ENCODE data around the gene NFKBIE. TPM values are rescaled to one million over a fixed set of nuclear protein-coding genes. Genes with fewer than 3 reads are reported as not detected.

The NFKBIE gene
- total and polyA plus RNA-seq, 9 of the 15 experiments (the other 6 are each of a cell fraction or from before 2014, with no cell fraction given): 2.1 to 16.4 (median 11.7) TPM

- TF ChIP-seq TAF15 (IDR thresholded peaks at IDR 0.05; ENCODE audit: low read depth, low read length) (no peak), NCOR1 (IDR thresholded peaks at IDR 0.05) (no peak), ZNF398 (CRISPR knock-in tag; IDR thresholded peaks at IDR 0.05) (no peak), ZNF766 (CRISPR knock-in tag; conservative IDR thresholded peaks at IDR 0.05) (no peak), FUS (optimal IDR thresholded peaks at IDR 0.05; ENCODE audit: low read depth, low read length) (no peak), SRSF3 (IDR thresholded peaks at IDR 0.05; ENCODE audit: insufficient read depth, low read length) (no peak), EWSR1 (IDR thresholded peaks at IDR 0.05; ENCODE audit: borderline replicate concordance, low read depth, partially characterized antibody) (no peak)
Measured at GRCh38 chr6:44228031-44228430, 37.3 kb downstream of the NFKBIE start (continued).

GRCh38 chr6:44227148-44227793 is 38.1 kb downstream of the NFKBIE start:
- Histone ChIP-seq H3K27ac (ENCODE audit: extremely low read depth, low read depth, low read length) (no peak overlapping the region; the same call in 2 of the 3 replicates), H3K27me3 (ENCODE audit: control insufficient read depth in 2 of 2, insufficient read depth in 2 of 2, low read length in 2 of 2) (no peaks in the 10 kb centered on the region), H4K20me1 (replicated peaks; ENCODE audit: control insufficient read depth, insufficient read depth, low read length) (peaks cover 3% of the 10 kb centered on the region; the same call in 1 of the 2 replicates), H3K4me2 (ENCODE audit: insufficient read depth, low read length) (peak overlapping the region; percentile 8; the same call in 1 of the 2 replicates), H3K36me3 (ENCODE audit: control insufficient read depth, insufficient read depth, low read length) (peaks cover 54% of the 10 kb centered on the region), H3K4me3 (no peak overlapping the region; the same call in 1 of the 2 replicates), H3K79me2 (ENCODE audit: control insufficient read depth, insufficient read depth, low read length) (peaks cover 56% of the 10 kb centered on the region), H2AFZ (ENCODE audit: low read depth, low read length) (no peak overlapping the region), H3K9me1 (ENCODE audit: control insufficient read depth, insufficient read depth, low read length) (peaks cover 6% of the 10 kb centered on the region), H3K9me3 (replicated peaks; ENCODE audit: control insufficient read depth, insufficient read depth, low read depth, low read length) (no peaks in the 10 kb centered on the region), H3K4me1 (replicated peaks in 1 of 2; ENCODE audit: control insufficient read depth in 2 of 2, insufficient read depth in 2 of 2, low read length in 2 of 2) (peaks cover 49 to 67% of the 10 kb centered on the region in 2 experiments), H3K9ac (ENCODE audit: insufficient read depth in 1 of 2, low read depth in 2 of 2, low read length in 2 of 2) (peak overlapping the region in 1 of 2 experiments; percentile 92; a peak in 3 of 4 replicates)
- FAIRE-seq (no peak), DNase-seq (ENCODE audit: extremely low read depth in 1 of 4, low spot score in 3 of 4) (peak in 2 of 4 experiments; percentile 49 to 50), ATAC-seq (no peak)
- ChIA-PET POLR2A (interaction anchor here (0.6 to 6.8 kb wide), 8 partner anchors 9 to 93 kb away, joined by 3 to 104 read pairs (median 4); partner anchors contain the start of genes CAPN11 and HSP90AB1), CTCF (ENCODE audit: low intra/inter-chr PET ratio) (interaction anchor here (0.5 kb wide), 1 partner anchor 53 kb away, joined by 3 read pairs; no protein-coding TSS in a partner anchor)
- intact Hi-C loops (cut with micrococcal nuclease): loop anchor here (2.0 to 10.0 kb wide), 2 partner anchors 54 to 592 kb away; partner anchors contain the start of gene MAD2L1BP
- WGBS (ENCODE audit: insufficient coverage, low coverage, missing lambda C conversion rate): 79% methylated on average over 7 of the region's 7 CpGs
- in situ Hi-C loops (cut with MboI): no loop called here
- no TSS peak for BruUV-seq (replicated peaks)
- TF ChIP-seq CTCF (IDR thresholded peaks at IDR 0.05 in 2 of 3, conservative IDR thresholded peaks at IDR 0.05 in 1 of 3; ENCODE audit: insufficient read depth in 2 of 3, low read depth in 1 of 3, low read length in 3 of 3) (peak in 1 of 3 experiments; percentile 11; a peak in 1 of 6 replicates), RBFOX2 (IDR thresholded peaks at IDR 0.05; ENCODE audit: low read depth, low read length) (0 out of 2 replicates have a peak, but pooled peaks have one; percentile 34), CREB3 (tag; conservative IDR thresholded peaks at IDR 0.05; ENCODE audit: low read depth) (no peak), POLR2G (IDR thresholded peaks at IDR 0.05; ENCODE audit: low read depth, low read length) (0 out of 2 replicates have a peak, but pooled peaks have one; percentile 18), ZFP91 (CRISPR knock-in tag; IDR thresholded peaks at IDR 0.05) (no peak)
